ENCODE results near the gene PIK3R1.

DNA sequence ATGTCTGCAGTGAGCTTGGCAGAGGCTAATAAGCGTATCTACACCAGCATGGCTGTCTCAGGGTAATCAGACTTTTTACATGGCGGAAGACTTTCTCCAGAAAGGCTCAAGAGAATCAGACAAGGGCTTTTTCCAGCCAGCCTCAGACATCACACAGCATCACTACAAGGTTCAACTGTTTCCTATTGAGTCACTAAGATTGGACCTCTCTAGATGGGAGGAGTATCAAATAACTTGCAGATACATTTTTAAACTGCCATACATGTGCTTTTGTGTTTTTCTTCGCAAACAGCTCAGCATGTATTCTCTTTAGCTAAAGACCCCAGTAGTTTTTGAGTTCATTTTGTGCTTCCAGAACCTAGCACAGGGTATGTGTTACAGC, 22.9 kb upstream of the PIK3R1 start:
- TF ChIP-seq, protein P1, sequence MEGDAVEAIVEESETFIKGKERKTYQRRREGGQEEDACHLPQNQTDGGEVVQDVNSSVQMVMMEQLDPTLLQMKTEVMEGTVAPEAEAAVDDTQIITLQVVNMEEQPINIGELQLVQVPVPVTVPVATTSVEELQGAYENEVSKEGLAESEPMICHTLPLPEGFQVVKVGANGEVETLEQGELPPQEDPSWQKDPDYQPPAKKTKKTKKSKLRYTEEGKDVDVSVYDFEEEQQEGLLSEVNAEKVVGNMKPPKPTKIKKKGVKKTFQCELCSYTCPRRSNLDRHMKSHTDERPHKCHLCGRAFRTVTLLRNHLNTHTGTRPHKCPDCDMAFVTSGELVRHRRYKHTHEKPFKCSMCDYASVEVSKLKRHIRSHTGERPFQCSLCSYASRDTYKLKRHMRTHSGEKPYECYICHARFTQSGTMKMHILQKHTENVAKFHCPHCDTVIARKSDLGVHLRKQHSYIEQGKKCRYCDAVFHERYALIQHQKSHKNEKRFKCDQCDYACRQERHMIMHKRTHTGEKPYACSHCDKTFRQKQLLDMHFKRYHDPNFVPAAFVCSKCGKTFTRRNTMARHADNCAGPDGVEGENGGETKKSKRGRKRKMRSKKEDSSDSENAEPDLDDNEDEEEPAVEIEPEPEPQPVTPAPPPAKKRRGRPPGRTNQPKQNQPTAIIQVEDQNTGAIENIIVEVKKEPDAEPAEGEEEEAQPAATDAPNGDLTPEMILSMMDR (IDR thresholded peaks at IDR 0.05): no peak
- TF ChIP-seq POLR2A (IDR thresholded peaks at IDR 0.05): no peak

Data from Peyer's patch (tissue), 4 donors.